ENCODE data around the gene RHOA.
A peak's percentile ranks its signal among the peaks of the same experiment; 100 is the strongest.

The RHOA gene

DNA sequence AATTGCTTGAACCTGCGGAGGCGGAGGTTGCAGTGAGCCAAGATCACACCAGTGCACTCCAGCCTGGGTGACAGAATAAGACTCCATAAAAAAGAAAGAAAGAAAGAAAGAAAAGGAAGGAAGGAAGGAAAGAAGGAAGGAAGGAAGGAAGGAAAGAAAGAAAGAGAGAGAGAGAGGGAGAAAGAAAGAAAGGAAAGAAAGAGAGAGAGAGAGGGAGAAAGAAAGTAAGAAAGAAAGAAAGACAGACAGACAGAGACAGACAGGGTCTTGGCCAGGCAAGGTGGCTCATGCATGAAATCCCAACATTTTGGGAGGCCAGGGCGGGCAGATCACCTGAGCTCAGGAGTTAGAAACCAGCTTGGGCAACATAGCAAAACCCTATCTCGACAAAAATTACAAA lies 41.8 kb upstream of the RHOA start:
- TF ChIP-seq, protein P1, sequence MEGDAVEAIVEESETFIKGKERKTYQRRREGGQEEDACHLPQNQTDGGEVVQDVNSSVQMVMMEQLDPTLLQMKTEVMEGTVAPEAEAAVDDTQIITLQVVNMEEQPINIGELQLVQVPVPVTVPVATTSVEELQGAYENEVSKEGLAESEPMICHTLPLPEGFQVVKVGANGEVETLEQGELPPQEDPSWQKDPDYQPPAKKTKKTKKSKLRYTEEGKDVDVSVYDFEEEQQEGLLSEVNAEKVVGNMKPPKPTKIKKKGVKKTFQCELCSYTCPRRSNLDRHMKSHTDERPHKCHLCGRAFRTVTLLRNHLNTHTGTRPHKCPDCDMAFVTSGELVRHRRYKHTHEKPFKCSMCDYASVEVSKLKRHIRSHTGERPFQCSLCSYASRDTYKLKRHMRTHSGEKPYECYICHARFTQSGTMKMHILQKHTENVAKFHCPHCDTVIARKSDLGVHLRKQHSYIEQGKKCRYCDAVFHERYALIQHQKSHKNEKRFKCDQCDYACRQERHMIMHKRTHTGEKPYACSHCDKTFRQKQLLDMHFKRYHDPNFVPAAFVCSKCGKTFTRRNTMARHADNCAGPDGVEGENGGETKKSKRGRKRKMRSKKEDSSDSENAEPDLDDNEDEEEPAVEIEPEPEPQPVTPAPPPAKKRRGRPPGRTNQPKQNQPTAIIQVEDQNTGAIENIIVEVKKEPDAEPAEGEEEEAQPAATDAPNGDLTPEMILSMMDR (IDR thresholded peaks at IDR 0.05; ENCODE audit: low read depth, low read length, missing control alignments) = no peak
- no peak overlapping the region for H3K4me3 ChIP-seq (ENCODE audit: low read depth, low read length)
- no peak for DNase-seq (ENCODE audit: low read depth)

- no peak overlapping the region for H3K4me3 ChIP-seq (ENCODE audit: low read depth, low read length)
- TF ChIP-seq, protein P1 (IDR thresholded peaks at IDR 0.05; ENCODE audit: low read depth, low read length, missing control alignments) = no peak
- DNase-seq (ENCODE audit: low read depth) = no peak
Observed at GRCh38 chr3:49445391-49445790, 33.6 kb upstream of the RHOA start.

DNA sequence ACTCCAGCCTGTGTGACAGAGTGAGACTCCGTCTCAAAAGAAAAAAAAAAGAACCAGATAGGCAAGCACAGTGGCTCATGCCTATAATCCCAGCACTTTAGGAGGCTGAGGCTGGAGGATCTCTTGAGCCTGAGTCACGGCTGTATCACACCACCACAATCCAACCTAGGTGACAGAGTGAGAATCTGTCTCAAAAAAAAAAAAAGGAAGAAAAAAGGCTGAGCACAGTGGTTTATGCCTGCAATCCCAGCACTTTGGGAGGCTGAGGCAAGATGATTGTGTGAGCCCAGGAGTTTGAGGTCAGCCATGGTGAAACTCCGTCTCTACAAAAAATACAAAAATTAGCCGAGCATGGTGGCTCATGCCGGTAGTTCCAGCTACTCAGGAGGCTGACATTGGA lies 23.0 kb upstream of the RHOA start:
- no peak for DNase-seq (ENCODE audit: low read depth)
- TF ChIP-seq, protein P1 (IDR thresholded peaks at IDR 0.05; ENCODE audit: low read depth, low read length, missing control alignments) = no peak
- H3K4me3 ChIP-seq (ENCODE audit: low read depth, low read length) = no peak overlapping the region

DNA sequence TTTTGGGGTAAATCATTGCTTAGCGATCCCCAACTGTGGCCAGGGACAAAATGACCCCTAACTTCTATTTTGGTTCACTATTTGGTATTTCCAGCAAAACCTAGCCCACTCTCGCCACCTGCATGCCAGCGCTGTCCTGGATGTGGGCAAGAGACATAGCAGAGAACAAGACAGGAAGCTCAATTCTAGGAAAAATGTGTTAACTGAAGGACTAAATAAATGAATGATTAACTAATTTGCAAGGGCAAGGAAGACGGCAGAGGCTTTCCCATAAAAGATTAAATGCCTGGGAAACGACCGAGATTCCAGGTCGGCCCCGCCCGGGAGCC lies 16.9 kb upstream of the RHOA start:
- peak overlapping the region; percentile 57 for H3K4me3 ChIP-seq (ENCODE audit: low read depth, low read length)
- TF ChIP-seq, protein P1 (IDR thresholded peaks at IDR 0.05; ENCODE audit: low read depth, low read length, missing control alignments) = no peak
- no peak for DNase-seq (ENCODE audit: low read depth)

- no peak overlapping the region for H3K4me3 ChIP-seq (ENCODE audit: low read depth, low read length)
- DNase-seq (ENCODE audit: low read depth) = no peak
- TF ChIP-seq, protein P1 (IDR thresholded peaks at IDR 0.05; ENCODE audit: low read depth, low read length, missing control alignments) = no peak
Observed at GRCh38 chr3:49427586-49427985, 15.8 kb upstream of the RHOA start.

DNA sequence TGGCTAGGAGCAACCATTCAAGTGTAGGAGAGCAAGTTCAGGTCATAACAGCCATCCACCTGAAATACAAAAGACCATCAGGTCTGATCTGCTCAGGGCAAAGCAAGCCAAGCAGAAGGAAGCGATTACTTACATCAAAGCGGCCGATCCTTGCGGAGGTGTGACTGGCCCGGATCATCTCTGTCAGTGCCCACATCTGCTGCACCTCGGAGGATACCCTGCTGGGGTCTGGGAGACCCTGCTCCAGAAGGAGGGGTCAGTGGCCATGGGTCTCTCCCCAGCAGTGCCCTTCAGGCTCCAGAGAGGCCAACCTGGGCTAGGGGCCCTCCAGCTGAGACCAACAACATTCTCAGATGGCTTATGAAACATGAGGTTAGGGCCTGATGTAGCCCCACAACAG lies 13.0 kb upstream of the RHOA start:
- TF ChIP-seq, protein P1 (IDR thresholded peaks at IDR 0.05; ENCODE audit: low read depth, low read length, missing control alignments) = no peak
- no peak for DNase-seq (ENCODE audit: low read depth)
- no peak overlapping the region for H3K4me3 ChIP-seq (ENCODE audit: low read depth, low read length)

DNA sequence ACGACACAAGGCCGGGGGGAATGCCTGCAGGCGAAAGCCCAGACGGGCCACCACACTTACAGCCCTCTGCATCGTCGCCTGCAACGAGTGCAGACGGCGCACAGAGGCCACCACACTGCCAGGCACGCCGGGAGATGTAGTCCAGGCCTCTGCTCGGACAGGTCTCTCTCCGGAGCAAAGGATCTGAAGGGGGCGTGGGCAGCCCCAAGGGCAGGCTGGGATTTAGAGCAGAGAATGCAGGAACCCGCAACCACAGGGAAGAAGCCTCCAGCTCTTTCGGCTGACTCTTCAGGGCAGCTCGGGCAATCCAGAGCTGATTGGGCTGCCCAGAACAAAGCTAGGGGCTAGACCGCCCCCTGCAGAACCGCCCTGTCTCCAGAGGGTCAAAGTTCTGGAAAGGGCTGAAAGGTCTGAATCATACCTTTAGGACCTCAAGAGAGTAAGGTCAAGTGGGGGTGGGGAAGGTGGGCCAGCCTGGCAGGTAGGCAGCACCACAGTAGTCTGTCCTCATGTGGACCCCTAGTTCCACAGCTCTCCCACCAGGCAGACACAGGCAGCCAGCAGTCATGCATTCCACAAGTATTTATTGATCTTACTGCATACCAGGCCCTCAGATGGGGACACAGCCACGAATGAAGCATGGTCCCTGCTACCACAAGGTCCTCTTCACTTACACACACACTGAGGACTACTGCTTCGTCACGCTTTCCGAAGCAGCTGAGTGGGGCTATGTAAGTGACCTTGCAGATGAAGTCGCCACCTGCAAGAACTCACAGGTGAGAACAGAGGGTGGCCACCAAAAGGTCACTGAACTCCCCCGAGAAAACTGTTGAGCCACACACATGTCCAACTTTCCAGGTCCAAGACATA lies 10.8 kb upstream of the RHOA start, which contains the start of gene AMT:
Gene AMT (minus strand): TSS at position 95 of the 870 bp plus-strand sequence. CDS start 23 bp downstream, at position 72.
- DNase-seq (ENCODE audit: low read depth) = no peak
- TF ChIP-seq, protein P1 (IDR thresholded peaks at IDR 0.05; ENCODE audit: low read depth, low read length, missing control alignments) = no peak
- no peak within 1 kb of the TSS for H3K4me3 ChIP-seq (ENCODE audit: low read depth, low read length)

Measured in GM12864 (cell line).